ENCODE results near the gene FOCAD.

FOCAD gene

GRCh38 chr9:20732118-20732517, 48.1 kb downstream of the FOCAD start:
- DNase-seq: no peak

DNA sequence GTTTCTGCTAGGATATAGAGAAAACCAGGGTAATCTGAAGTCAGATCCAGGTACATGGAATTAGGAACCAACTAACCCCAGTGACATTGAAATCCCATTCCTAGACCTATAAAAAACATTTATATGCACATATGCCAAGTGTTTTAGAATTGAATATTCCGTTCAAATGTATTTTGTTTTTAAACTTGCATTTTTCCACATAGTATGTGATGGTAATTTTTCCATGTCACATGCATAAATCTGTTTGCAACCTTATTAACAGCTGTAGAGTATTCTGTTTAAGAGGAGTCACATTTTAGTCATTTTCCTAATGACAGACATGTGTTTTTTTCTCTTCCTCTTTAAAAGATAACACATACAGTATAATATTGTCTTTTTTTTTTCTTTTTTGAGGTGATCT, 50.2 kb downstream of the FOCAD start:
- no peak for DNase-seq

GRCh38 chr9:20740304-20740703, 56.2 kb downstream of the FOCAD start:
- DNase-seq: no peak

GRCh38 chr9:20740929-20741582, 57.0 kb downstream of the FOCAD start:
- DNase-seq: no peak

- no peak for DNase-seq
Measured at GRCh38 chr9:20742833-20743232, 58.8 kb downstream of the FOCAD start.

GRCh38 chr9:20744036-20744630, 60.1 kb downstream of the FOCAD start:
- no peak for DNase-seq

GRCh38 chr9:20746967-20747366, 62.9 kb downstream of the FOCAD start:
- DNase-seq: no peak

- DNase-seq: no peak
Measured at GRCh38 chr9:20749496-20750198, 65.6 kb downstream of the FOCAD start.

DNA sequence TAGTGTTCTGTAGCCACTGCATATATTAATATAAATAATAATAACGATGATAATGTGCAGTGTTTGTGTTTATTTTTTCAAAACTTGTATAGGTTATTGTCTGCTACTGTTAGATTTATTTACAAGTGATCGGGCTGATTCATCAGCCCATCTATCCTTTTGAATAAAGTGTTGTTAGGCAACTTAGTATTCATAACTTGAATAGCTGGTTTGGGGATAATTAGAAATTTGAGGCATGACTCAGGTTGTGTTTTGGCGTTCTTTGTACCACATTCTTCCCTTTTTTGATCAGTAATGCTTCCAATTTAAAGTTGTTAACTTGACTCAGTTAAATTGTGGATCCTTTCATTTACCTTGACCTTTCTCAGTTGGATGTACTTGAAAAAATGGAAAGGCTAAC, 69.7 kb downstream of the FOCAD start:
- DNase-seq: no peak

- no peak for DNase-seq
Measured at GRCh38 chr9:20754556-20754955, 70.5 kb downstream of the FOCAD start.

- no peak for DNase-seq
Measured at GRCh38 chr9:20760246-20760891, 76.3 kb downstream of the FOCAD start.

GRCh38 chr9:20770947-20771346, 86.9 kb downstream of the FOCAD start:
- DNase-seq: no peak

DNA sequence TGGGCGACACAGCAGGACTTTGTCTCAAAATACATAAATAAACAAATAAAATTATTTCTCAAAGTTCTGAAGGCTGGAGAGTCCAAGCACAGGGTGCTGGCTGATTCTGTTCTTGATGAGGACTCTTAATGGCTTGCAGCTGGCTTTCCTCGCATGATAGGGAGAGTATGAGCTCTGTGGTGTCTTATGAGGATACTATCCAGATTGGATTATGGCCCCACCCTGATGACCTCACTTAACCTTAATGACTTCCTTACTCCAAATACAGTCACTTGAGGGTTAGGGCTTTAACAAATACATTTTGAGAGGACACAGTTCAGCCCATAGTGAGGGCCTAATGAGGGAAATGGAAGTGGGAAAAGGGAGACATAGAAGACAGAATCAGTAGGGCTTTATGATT, 87.7 kb downstream of the FOCAD start:
- no peak for DNase-seq

- DNase-seq: no peak
Measured at GRCh38 chr9:20775683-20776082, 91.6 kb downstream of the FOCAD start.

GRCh38 chr9:20781092-20781491, 97.0 kb downstream of the FOCAD start:
- DNase-seq: no peak

- DNase-seq: no peak
Measured at GRCh38 chr9:20782289-20782688, 98.2 kb downstream of the FOCAD start.

DNA sequence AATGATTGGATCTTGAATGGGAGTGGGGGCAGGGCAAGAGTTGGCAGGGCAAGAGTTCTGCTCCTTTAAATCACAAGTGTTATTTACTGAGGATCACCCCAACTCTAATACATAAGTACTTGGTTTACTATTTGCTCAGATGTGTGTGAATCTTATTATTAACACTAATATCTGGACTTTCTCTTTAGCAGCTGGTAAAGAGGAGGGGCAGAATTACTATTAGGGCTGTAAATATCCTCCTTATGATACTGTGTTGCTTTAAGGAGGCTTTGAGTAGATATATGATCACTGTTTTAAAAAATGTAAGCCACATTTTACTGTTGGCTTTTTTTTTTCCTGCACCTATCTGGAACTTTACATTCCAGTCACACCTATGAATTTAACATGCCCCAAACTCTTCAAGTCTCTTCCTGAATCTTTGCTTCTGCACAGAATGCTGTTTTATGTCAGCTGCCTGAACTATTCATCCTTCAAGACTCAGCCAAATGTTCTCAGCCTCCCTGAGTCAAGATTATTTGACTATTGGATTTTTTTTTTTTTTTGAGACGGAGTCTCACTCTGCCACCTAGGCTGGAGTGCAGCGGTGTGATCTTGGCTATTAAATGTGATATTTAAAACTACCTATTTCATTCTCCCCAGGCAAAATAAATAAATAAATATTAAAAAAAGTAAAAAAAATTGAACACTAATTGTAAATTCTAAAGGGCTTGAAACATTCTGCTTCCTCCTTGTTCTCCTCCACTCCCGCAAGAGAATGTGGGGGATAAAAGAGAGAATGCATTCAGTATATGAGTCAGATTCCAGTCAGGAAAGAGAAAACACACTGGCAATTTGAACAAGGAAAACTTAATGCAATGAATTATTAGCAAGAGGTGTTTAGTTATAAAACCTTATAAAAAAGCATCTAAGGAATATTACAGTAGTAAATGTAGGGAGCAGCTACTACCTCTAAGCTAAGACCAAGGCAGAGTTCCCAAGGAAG, 99.3 kb downstream of the FOCAD start:
- DNase-seq: no peak

DNA sequence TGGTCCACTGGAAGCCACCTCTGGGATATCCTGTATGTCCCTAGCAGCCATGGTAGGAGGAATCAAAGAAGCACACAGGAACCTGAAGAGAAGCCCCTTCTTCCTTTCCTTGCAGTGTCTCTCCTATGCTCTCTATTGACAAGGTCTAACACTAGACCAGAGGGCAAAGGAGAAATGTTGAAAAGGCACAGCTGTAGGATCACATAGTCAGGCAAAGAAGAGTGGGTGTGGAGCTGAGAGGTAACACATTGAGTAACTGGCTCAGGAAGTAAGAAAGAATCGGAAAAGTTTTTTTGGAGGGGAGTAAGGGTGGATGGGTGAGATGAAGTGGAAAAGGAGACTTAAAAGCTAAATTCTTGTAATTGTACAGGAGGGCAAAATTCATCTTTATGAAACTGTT, 100.1 kb downstream of the FOCAD start:
- no peak for DNase-seq

- no peak for DNase-seq
Measured at GRCh38 chr9:20786807-20787206, 102.7 kb downstream of the FOCAD start.

GRCh38 chr9:20788526-20789451, 104.7 kb downstream of the FOCAD start:
- DNase-seq: no peak

- no peak for DNase-seq
Measured at GRCh38 chr9:20790721-20791120, 106.7 kb downstream of the FOCAD start.
